Cardiac muscle cell (in vitro differentiated cells and primary cell): ENCODE measurements around the gene MAML3. TPM values are rescaled to one million over a fixed set of nuclear protein-coding genes. Genes with fewer than 3 reads are reported as not detected.

Experiments used
- DNase-seq, 2 donors: peaks; one replicate each; pipeline versions ENCODE4 v3.0.0 to v3.0.0-alpha.2; 2010 to 2017; ENCODE audit warnings: low read depth in 1 of 2, low spot score in 1 of 2
- H3K27ac ChIP-seq: fragments of 200-600 bp; sonication (generic); 2 replicates; pipeline ENCODE4 v1.5.1; 2016
- H3K27me3 ChIP-seq: fragments of 200-600 bp; sonication (generic); 2 replicates; pipeline ENCODE4 v1.6.0; 2016; ENCODE audit warnings: control low read depth
- H3K36me3 ChIP-seq: fragments of 200-600 bp; sonication (generic); 2 replicates; pipeline ENCODE4 v1.5.1; 2016; ENCODE audit warnings: control low read depth
- H3K4me1 ChIP-seq: fragments of 200-600 bp; sonication (generic); 2 replicates; pipeline ENCODE4 v1.8.1; 2017; ENCODE audit warnings: low read depth, mild to moderate bottlenecking, mixed run types
- H3K4me3 ChIP-seq: fragments of 200-600 bp; sonication (generic); 2 replicates; pipeline ENCODE4 v1.5.1; 2016; ENCODE audit warnings: mild to moderate bottlenecking
- H3K9me3 ChIP-seq: fragments of 200-600 bp; sonication (generic); 2 replicates; pipeline ENCODE4 v1.5.1; 2017; ENCODE audit warnings: low read depth, mild to moderate bottlenecking, control low read depth
- polyA plus RNA-seq: library from polyadenylated mRNA; unstranded; fragments of >200 nt; fragmentation: Nextera tagmentation; extraction: Ambion mirVana; gene quantifications from 2 replicates; pipeline ENCODE4 v1.2.1, GENCODE V29; 2016
- total RNA-seq: library from RNA; depleted of rRNA; stranded (reverse); fragments of >200 nt; gene quantifications from 2 replicates; pipeline ENCODE4 v1.2.3, GENCODE V29; 2016
- TF ChIP-seq, protein P1 (sequence below): IDR thresholded peaks from 2 replicates; pipeline ENCODE4 v1.5.1; 2012; ENCODE audit warnings: low read depth, mild to moderate bottlenecking, low read length

Gene MAML3
- total and polyA plus RNA-seq, 2 experiments from 2014 or later: 7.8 to 22.8 TPM

DNA sequence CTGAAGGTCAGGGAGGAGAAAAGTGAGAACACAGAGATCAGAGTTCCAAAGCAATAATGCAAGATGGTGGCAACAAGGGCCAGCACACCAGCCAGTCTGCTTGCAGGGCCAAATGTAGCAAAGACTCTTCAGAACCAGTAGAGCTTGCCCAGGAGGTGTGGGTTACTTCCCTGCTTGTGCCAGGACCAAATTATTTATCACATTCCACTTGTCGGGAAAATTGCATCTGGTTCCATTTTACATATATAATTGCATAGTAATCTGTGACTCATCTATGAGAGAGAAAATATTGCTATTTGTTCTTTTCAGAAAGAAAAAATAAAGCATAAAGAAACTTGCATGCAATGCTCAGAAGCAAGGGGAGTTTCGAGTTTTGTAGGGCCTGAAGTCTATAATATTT, 41.4 kb downstream of the MAML3 start:
- Histone ChIP-seq H3K27ac (no peak overlapping the region), H3K9me3 (no peaks in the 10 kb centered on the region), H3K4me1 (peaks cover 5% of the 10 kb centered on the region), H3K4me3 (no peak overlapping the region), H3K36me3 (no peaks in the 10 kb centered on the region), H3K27me3 (no peaks in the 10 kb centered on the region)
- DNase-seq: no peak
- TF ChIP-seq, protein P1, sequence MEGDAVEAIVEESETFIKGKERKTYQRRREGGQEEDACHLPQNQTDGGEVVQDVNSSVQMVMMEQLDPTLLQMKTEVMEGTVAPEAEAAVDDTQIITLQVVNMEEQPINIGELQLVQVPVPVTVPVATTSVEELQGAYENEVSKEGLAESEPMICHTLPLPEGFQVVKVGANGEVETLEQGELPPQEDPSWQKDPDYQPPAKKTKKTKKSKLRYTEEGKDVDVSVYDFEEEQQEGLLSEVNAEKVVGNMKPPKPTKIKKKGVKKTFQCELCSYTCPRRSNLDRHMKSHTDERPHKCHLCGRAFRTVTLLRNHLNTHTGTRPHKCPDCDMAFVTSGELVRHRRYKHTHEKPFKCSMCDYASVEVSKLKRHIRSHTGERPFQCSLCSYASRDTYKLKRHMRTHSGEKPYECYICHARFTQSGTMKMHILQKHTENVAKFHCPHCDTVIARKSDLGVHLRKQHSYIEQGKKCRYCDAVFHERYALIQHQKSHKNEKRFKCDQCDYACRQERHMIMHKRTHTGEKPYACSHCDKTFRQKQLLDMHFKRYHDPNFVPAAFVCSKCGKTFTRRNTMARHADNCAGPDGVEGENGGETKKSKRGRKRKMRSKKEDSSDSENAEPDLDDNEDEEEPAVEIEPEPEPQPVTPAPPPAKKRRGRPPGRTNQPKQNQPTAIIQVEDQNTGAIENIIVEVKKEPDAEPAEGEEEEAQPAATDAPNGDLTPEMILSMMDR: no peak

DNA sequence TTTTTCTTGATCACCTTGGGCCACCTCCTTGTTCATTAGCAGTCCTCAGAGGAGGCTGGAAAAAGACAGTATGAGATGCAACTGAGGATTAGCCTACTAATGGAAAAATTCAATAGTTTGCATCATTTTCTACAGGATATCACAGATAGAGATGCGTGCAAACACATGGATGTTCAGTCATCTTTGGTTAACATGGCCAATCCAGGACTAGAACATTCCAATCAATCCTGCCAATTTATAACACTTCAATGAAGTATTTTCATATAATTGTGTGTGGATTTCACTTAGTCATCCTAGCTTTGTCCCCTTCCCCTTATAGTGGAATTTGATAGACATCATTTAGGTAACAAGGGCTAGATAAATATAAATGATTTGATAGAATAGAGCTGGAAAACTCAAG, 42.7 kb downstream of the MAML3 start:
- H3K4me1 ChIP-seq: no peaks in the 10 kb centered on the region
- H3K27ac ChIP-seq: no peak overlapping the region
- no peaks in the 10 kb centered on the region for H3K36me3 ChIP-seq
- no peak for DNase-seq
- no peaks in the 10 kb centered on the region for H3K27me3 ChIP-seq
- no peak overlapping the region for H3K4me3 ChIP-seq
- TF ChIP-seq, protein P1: no peak
- no peaks in the 10 kb centered on the region for H3K9me3 ChIP-seq

DNA sequence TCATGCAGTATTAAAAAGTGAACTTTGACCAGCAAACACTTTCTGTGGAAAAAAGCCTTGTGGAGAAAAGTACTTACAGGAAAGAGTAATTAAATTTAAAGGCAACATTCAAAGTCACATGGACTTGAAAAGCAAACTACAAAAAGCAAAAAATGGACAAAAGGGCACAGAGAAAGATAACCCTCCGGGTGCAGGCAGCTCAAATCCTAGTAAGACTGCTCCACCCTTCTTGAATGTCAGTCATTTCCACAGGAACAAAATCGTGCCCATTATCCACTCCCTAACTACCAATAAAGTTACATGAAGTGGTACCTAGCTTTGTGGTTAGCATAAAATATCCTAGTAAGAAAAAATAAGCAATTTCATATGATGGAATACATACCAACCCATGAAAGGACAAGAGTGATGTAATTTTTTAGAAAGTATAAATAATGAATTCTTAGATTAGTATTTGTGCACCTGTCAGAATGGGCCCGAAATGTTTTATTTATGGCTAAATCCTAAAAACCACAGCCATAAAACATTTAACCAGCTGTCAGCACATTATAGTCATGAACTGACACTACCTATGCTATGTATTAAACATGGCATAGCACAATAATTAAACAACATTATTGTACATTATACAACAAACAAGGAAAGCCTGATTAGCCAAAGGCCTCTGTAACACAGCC, 43.3 kb downstream of the MAML3 start:
- H3K27ac ChIP-seq: no peak overlapping the region
- TF ChIP-seq, protein P1: no peak

DNA sequence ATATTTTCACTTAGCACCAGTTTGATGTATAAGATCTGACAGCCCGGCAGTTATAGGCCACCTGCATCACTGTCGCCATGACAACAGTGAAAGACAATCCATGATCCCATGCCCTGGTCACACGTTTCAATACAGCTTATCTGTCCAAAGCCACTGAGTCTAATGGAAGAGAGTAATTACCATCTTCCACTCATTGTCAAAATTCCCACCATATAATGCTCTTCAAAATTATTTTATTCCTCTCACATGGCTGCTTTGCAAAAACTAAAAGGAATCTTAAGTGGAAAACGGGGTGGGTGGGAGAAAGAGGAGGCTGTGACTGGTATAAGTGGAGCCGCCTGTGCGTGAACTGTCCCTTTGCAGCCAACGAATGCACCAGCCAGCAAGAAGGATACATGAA, 44.2 kb downstream of the MAML3 start:
- H3K4me3 ChIP-seq: no peak overlapping the region
- H3K27ac ChIP-seq: no peak overlapping the region

More for the DNA sequence above, 43.3 kb downstream of the MAML3 start:
- Histone ChIP-seq H3K27me3 (no peaks in the 10 kb centered on the region), H3K36me3 (no peaks in the 10 kb centered on the region), H3K9me3 (no peaks in the 10 kb centered on the region), H3K4me3 (no peak overlapping the region), H3K4me1 (no peaks in the 10 kb centered on the region)
- DNase-seq: no peak

DNA sequence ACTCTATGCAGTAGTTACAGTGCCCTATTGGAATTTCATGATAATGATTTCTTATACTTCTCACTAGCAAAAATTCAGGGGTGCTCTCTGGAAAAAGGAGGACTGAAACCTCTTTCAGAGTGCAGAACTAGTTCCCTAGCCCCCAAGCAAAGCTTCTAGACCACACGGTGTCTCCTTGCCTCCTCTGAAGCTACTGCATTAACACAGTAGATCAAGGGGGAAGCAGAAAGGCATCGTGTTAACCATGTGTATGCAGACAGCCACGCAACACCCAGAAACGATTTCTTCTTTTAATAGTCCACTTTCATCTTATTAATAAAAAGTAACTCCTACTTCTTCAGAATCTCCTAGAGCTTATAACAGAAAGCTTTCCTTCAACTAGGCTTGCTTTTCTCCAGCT, 44.7 kb downstream of the MAML3 start:
- no peak overlapping the region for H3K27ac ChIP-seq
- H3K4me1 ChIP-seq: no peaks in the 10 kb centered on the region
- no peak overlapping the region for H3K4me3 ChIP-seq
- TF ChIP-seq, protein P1: no peak
- no peaks in the 10 kb centered on the region for H3K36me3 ChIP-seq
- no peak for DNase-seq
- H3K9me3 ChIP-seq: no peaks in the 10 kb centered on the region
- H3K27me3 ChIP-seq: no peaks in the 10 kb centered on the region

More for the DNA sequence above, 44.2 kb downstream of the MAML3 start:
- Histone ChIP-seq H3K27me3 (no peaks in the 10 kb centered on the region), H3K9me3 (no peaks in the 10 kb centered on the region), H3K4me1 (no peaks in the 10 kb centered on the region), H3K36me3 (no peaks in the 10 kb centered on the region)
- TF ChIP-seq, protein P1: no peak
- no peak for DNase-seq
